Measurements from ENCODE around the gene ZNF407. TPM values are rescaled to one million over a fixed set of nuclear protein-coding genes. Genes with fewer than 3 reads are reported as not detected.
A peak's percentile ranks its signal among the peaks of the same experiment; 100 is the strongest.

Gene ZNF407
- polyA plus RNA-seq, 1 experiment: 5.8 TPM

DNA sequence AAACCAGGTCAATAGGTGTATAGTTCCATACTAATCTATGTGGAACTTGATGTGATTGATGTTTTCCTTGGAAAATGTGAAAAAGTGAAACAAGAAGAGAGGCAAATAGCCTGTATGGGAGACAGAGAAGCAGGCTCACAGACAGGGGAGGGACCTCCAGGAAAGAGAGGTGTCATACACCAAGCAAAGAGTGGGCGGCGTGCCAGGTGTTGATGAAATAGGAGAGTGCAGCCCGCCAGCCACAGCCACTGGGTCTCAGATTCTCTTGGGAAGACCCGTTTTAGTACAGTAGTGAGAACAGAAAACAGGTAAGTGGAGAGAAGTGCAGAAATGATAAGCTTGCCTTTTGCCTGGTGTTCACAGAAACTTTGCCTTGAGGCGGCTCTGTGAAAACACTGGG lies 301.9 kb downstream of the ZNF407 start:
- Histone ChIP-seq H3K9me3 (ENCODE audit: control insufficient read depth, insufficient read depth, low read length) (no peaks in the 10 kb centered on the region), H3K27ac (ENCODE audit: low read depth, low read length) (no peak overlapping the region), H3K27me3 (ENCODE audit: control insufficient read depth, insufficient read depth, low read length) (no peaks in the 10 kb centered on the region), H3K4me3 (ENCODE audit: low read depth, low read length) (no peak overlapping the region)
- ChIA-PET POLR2A (no interaction called here), CTCF (no interaction called here)
- TF ChIP-seq, protein P1, sequence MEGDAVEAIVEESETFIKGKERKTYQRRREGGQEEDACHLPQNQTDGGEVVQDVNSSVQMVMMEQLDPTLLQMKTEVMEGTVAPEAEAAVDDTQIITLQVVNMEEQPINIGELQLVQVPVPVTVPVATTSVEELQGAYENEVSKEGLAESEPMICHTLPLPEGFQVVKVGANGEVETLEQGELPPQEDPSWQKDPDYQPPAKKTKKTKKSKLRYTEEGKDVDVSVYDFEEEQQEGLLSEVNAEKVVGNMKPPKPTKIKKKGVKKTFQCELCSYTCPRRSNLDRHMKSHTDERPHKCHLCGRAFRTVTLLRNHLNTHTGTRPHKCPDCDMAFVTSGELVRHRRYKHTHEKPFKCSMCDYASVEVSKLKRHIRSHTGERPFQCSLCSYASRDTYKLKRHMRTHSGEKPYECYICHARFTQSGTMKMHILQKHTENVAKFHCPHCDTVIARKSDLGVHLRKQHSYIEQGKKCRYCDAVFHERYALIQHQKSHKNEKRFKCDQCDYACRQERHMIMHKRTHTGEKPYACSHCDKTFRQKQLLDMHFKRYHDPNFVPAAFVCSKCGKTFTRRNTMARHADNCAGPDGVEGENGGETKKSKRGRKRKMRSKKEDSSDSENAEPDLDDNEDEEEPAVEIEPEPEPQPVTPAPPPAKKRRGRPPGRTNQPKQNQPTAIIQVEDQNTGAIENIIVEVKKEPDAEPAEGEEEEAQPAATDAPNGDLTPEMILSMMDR (IDR thresholded peaks at IDR 0.05; ENCODE audit: low read depth, low read length): no peak
- no peak for DNase-seq (ENCODE audit: low read depth, low spot score)

DNA sequence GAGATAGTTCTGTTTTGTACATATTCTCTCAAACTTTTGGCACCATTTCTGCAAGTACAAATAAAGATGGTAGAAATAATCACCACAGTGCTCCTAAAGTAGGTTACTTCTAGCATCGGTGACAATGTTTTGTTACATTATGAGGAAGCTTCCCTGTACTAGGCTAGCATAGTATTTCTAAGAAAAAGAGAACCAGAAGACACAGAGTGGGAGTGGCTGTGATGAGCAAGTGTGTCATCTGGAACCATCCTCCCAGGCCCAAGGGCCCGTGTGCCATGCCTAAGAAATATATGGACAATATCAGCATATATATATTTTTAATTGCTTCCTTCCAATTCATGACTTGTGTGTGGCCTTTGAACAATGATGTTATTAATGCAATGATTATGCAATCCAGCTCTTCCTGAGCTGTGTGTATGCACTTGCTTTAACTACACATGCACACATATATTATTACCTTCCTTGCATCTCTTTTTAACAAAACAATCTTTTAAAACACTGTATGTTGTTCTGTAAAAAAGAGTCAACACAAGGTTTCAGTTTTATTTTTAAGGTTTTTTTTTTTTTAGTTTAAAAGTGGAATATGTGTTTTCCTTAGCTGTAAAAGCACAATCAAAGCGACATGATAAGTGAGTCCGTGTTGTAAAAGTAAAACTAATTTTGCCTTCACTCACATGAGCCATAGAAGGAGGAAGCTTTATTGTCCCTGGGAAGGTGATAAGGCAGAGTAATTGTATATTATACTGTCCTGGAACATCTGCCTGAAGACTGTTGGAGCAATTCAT lies 303.9 kb downstream of the ZNF407 start:
- no peak overlapping the region for H3K4me3 ChIP-seq (ENCODE audit: low read depth, low read length)
- TF ChIP-seq, protein P1 (IDR thresholded peaks at IDR 0.05; ENCODE audit: low read depth, low read length): no peak
- H3K9me3 ChIP-seq (ENCODE audit: control insufficient read depth, insufficient read depth, low read length): no peaks in the 10 kb centered on the region
- ChIA-PET POLR2A (interaction anchor here (0.7 kb wide), 1 partner anchor 384 kb away, joined by 3 read pairs; no protein-coding TSS in a partner anchor), CTCF (no interaction called here)
- no peak for DNase-seq (ENCODE audit: low read depth, low spot score)
- no peak overlapping the region for H3K27ac ChIP-seq (ENCODE audit: low read depth, low read length)
- H3K27me3 ChIP-seq (ENCODE audit: control insufficient read depth, insufficient read depth, low read length): no peaks in the 10 kb centered on the region

DNA sequence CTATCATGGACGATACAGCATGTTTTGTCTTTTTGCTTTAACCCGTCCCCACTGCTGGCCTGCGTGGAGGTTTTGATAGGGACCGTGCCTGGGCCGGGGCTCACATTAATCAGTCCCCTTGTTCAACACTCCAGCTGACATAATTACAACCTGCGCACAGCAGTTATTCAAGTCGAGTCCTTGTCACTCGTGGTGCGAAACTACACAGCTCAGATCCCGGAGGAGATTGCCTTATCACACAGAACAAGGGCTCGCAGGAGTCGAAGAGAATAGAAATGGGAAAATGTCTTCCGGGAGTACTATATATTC lies 304.4 kb downstream of the ZNF407 start:
- Histone ChIP-seq H3K4me3 (ENCODE audit: low read depth, low read length) (no peak overlapping the region), H3K27me3 (ENCODE audit: control insufficient read depth, insufficient read depth, low read length) (no peaks in the 10 kb centered on the region), H3K9me3 (ENCODE audit: control insufficient read depth, insufficient read depth, low read length) (no peaks in the 10 kb centered on the region), H3K27ac (ENCODE audit: low read depth, low read length) (no peak overlapping the region)
- TF ChIP-seq, protein P1 (IDR thresholded peaks at IDR 0.05; ENCODE audit: low read depth, low read length): no peak
- POLR2A ChIA-PET: interaction anchor here (0.7 kb wide), 1 partner anchor 384 kb away, joined by 3 read pairs; no protein-coding TSS in a partner anchor
- CTCF ChIA-PET: no interaction called here
- DNase-seq (ENCODE audit: low read depth, low spot score): no peak

DNA sequence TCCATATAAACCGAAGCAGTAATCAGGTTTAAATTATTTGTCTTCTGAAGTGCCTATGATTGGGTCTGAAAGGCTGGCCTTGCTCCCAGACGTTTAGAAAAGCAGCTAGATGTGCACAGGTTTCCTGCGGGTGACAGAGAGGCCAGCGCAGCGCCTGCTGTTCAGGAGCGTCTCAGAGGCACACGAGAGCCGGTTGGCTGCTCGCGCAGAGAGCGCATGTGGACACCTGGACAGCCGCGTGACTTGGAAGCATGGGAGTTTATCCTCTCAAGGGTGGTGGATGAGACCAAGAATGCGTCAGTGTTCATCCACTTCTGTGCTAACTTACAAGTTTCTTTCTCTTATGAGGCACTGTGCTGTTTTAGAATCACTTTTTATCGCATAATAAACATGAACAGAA lies 307.6 kb downstream of the ZNF407 start:
- no peak overlapping the region for H3K27ac ChIP-seq (ENCODE audit: low read depth, low read length)

DNA sequence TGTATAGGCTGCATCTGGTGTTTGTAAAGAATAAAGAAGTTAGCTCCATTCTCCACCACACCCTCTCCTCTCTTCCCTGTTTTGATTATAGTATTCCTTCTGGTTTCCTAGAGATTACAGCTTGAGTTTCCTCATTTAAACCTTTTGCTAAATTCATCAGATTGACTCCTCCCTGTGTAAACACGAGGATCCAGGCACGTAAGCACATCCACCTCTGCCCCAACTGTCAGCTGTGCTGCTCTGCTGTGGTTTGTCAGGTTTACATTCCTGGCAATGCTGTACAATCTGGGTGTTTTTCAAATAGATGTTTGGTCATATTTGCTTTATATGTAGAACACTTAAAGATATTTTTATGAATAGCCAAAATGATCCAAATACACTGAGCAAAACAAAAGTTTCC lies 308.5 kb downstream of the ZNF407 start:
- Histone ChIP-seq H3K27ac (ENCODE audit: low read depth, low read length) (peak overlapping the region; percentile 58), H3K4me3 (ENCODE audit: low read depth, low read length) (no peak overlapping the region), H3K9me3 (ENCODE audit: control insufficient read depth, insufficient read depth, low read length) (no peaks in the 10 kb centered on the region), H3K27me3 (ENCODE audit: control insufficient read depth, insufficient read depth, low read length) (no peaks in the 10 kb centered on the region)
- ChIA-PET CTCF (no interaction called here), POLR2A (no interaction called here)
- peak; percentile 81 for DNase-seq (ENCODE audit: low read depth, low spot score)
- TF ChIP-seq, protein P1 (IDR thresholded peaks at IDR 0.05; ENCODE audit: low read depth, low read length): no peak

More for the DNA sequence above, 307.6 kb downstream of the ZNF407 start:
- CTCF ChIA-PET: interaction anchor here (0.6 kb wide), 1 partner anchor 570 kb away, joined by 4 read pairs; no protein-coding TSS in a partner anchor
- TF ChIP-seq, protein P1 (IDR thresholded peaks at IDR 0.05; ENCODE audit: low read depth, low read length): no peak
- no peaks in the 10 kb centered on the region for H3K27me3 ChIP-seq (ENCODE audit: control insufficient read depth, insufficient read depth, low read length)
- no peak for DNase-seq (ENCODE audit: low read depth, low spot score)
- POLR2A ChIA-PET: no interaction called here
- H3K9me3 ChIP-seq (ENCODE audit: control insufficient read depth, insufficient read depth, low read length): no peaks in the 10 kb centered on the region
- H3K4me3 ChIP-seq (ENCODE audit: low read depth, low read length): no peak overlapping the region
